ENCODE results near the gene GPC6. TPM values are rescaled to one million over a fixed set of nuclear protein-coding genes. Genes with fewer than 3 reads are reported as not detected.

Gene GPC6
- total RNA-seq, 1 donor from 2014 or later: 16.1 TPM

- no peak for TF ChIP-seq CTCF (IDR thresholded peaks at IDR 0.05; ENCODE audit: unreplicated experiment)
- Mint-ChIP-seq H3K4me3 (ENCODE audit: unreplicated experiment) (no peak overlapping the region), H3K36me3 (ENCODE audit: low read depth, unreplicated experiment) (no peaks in the 10 kb centered on the region), H3K27me3 (ENCODE audit: unreplicated experiment) (peaks cover 2% of the 10 kb centered on the region), H3K4me1 (ENCODE audit: unreplicated experiment) (no peaks in the 10 kb centered on the region), H3K27ac (ENCODE audit: unreplicated experiment) (no peak overlapping the region), H3K9me3 (ENCODE audit: unreplicated experiment) (no peaks in the 10 kb centered on the region)
- no peak for DNase-seq (ENCODE audit: low spot score)
Measured at GRCh38 chr13:93810264-93810663, 583.7 kb downstream of the GPC6 start.

- no peak overlapping the region for H3K4me3 Mint-ChIP-seq (ENCODE audit: unreplicated experiment)
- H3K27me3 Mint-ChIP-seq (ENCODE audit: unreplicated experiment): peaks cover 2% of the 10 kb centered on the region
- no peak overlapping the region for H3K27ac Mint-ChIP-seq (ENCODE audit: unreplicated experiment)
- no peaks in the 10 kb centered on the region for H3K36me3 Mint-ChIP-seq (ENCODE audit: low read depth, unreplicated experiment)
- H3K4me1 Mint-ChIP-seq (ENCODE audit: unreplicated experiment): no peaks in the 10 kb centered on the region
- no peak for TF ChIP-seq CTCF (IDR thresholded peaks at IDR 0.05; ENCODE audit: unreplicated experiment)
- H3K9me3 Mint-ChIP-seq (ENCODE audit: unreplicated experiment): no peaks in the 10 kb centered on the region
- no peak for DNase-seq (ENCODE audit: low spot score)
Measured at GRCh38 chr13:93811071-93811737, 584.6 kb downstream of the GPC6 start.

GRCh38 chr13:93811738-93812112 is 585.1 kb downstream of the GPC6 start:
- no peak for TF ChIP-seq CTCF (IDR thresholded peaks at IDR 0.05; ENCODE audit: unreplicated experiment)
- Mint-ChIP-seq H3K9me3 (ENCODE audit: unreplicated experiment) (no peaks in the 10 kb centered on the region), H3K4me3 (ENCODE audit: unreplicated experiment) (no peak overlapping the region), H3K27me3 (ENCODE audit: unreplicated experiment) (peaks cover 2% of the 10 kb centered on the region), H3K36me3 (ENCODE audit: low read depth, unreplicated experiment) (no peaks in the 10 kb centered on the region), H3K4me1 (ENCODE audit: unreplicated experiment) (no peaks in the 10 kb centered on the region), H3K27ac (ENCODE audit: unreplicated experiment) (no peak overlapping the region)
- DNase-seq (ENCODE audit: low spot score): no peak

- no peaks in the 10 kb centered on the region for H3K9me3 Mint-ChIP-seq (ENCODE audit: unreplicated experiment)
- H3K27me3 Mint-ChIP-seq (ENCODE audit: unreplicated experiment): no peaks in the 10 kb centered on the region
Measured at GRCh38 chr13:93814658-93815057, 588.1 kb downstream of the GPC6 start.

More at GRCh38 chr13:93814658-93815057, 588.1 kb downstream of the GPC6 start:
- Mint-ChIP-seq H3K4me1 (ENCODE audit: unreplicated experiment) (no peaks in the 10 kb centered on the region), H3K27ac (ENCODE audit: unreplicated experiment) (no peak overlapping the region), H3K4me3 (ENCODE audit: unreplicated experiment) (no peak overlapping the region), H3K36me3 (ENCODE audit: low read depth, unreplicated experiment) (no peaks in the 10 kb centered on the region)
- no peak for DNase-seq (ENCODE audit: low spot score)
- TF ChIP-seq CTCF (IDR thresholded peaks at IDR 0.05; ENCODE audit: unreplicated experiment): no peak

All from endothelial cell (in vitro differentiated cells).